Skin epidermis (tissue), 12 donors: ENCODE data around the gene PEX26.
A peak's percentile ranks its signal among the peaks of the same experiment; 100 is the strongest.
"Not testable (repeated sequence)": the region's sequence is repeated elsewhere in the genome, so short reads cannot be mapped to it uniquely, and the experiment has no call there.

Experiments used
- H3K27ac ChIP-seq, 21 experiments: fragments of 200-600 bp; sonication (generic) in 11 of 21; one replicate each; pipeline ENCODE4 v1.5.0; 2020; ENCODE audit warnings: mild to moderate bottlenecking in 3 of 21, inconsistent platforms in 2 of 21, moderate library complexity in 2 of 21
- H3K4me3 ChIP-seq, 7 experiments: fragments of 200-600 bp; sonication (generic) in 2 of 7; one replicate each; pipeline ENCODE4 v1.5.0; 2020; ENCODE audit warnings: inconsistent platforms in 2 of 7, mild to moderate bottlenecking in 2 of 7, moderate library complexity in 1 of 7

Gene PEX26

DNA sequence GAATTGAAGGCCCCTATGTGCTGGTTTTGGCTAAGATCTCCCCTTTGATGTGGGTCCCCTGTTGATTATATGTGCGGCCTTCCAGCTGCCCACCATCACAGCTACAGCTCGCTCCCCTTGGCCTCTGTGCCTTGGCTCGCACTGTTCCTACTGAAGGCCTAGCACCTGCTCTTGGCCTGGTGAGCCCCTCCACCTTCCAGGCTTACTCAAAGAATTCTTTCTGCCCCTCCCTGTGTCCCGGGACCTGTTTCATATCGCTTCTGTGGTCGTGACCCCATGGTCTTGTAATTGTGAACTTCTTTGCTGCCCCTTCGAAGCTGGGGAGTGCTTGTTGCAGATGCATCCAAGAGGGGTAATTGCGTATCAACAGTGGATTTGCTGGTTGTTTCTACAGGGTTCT, 12.5 kb downstream of the PEX26 start:
- Histone ChIP-seq H3K4me3 (no peak overlapping the region), H3K27ac (peak overlapping the region in 2 of 21 experiments; percentile 10 to 87)

- H3K4me3 ChIP-seq, result peak overlapping the region in 2 of 7 experiments; percentile 4 to 32
- peak overlapping the region in 19 of 21 experiments; percentile 68 to 89 (median 83) for H3K27ac ChIP-seq
Measured at GRCh38 chr22:18091478-18091877, 13.7 kb downstream of the PEX26 start.

GRCh38 chr22:18091916-18092526, 14.2 kb downstream of the PEX26 start:
- peak overlapping the region in 19 of 21 experiments; percentile 68 to 89 (median 83) for H3K27ac ChIP-seq
- peak overlapping the region in 3 of 7 experiments; percentile 4 to 32 (median 18) for H3K4me3 ChIP-seq

GRCh38 chr22:18093661-18094060, 15.9 kb downstream of the PEX26 start:
- Histone ChIP-seq H3K27ac (no peak overlapping the region), H3K4me3 (no peak overlapping the region)

DNA sequence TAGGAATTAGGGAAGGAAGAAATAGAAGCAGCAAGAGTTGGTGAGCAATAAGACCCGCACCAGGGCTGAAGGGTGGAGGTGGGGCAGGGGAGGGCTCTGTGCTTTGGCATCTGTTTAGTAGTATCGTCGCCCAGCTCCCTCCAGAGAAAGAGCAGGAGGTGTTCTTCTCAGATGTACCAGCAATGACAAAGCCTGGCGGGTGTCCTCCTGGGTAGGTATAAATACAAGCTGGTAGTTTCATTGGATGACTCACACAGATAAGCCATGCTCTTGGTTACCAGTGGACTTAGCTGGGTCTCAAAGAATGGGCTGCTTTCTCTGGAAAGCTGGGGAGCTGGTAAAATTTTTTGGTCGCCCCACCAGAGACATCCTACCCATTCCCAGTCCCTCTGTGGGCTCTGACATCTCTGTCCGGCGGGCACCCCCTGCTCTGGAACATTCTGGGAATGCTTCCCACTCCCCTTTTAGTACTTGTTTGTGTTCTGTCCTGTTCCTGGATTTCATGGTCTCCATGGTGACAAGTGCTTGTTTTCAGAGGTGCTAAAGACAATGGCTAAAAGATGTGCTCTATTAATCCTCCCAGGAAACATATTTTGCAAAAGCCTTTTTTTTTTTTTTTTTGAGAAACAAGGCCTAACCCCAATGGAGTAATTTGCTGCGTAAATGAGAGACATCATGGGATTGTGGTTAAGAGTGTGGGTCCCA, 17.5 kb downstream of the PEX26 start:
- no peak overlapping the region for H3K4me3 ChIP-seq
- H3K27ac ChIP-seq, result no peak overlapping the region

DNA sequence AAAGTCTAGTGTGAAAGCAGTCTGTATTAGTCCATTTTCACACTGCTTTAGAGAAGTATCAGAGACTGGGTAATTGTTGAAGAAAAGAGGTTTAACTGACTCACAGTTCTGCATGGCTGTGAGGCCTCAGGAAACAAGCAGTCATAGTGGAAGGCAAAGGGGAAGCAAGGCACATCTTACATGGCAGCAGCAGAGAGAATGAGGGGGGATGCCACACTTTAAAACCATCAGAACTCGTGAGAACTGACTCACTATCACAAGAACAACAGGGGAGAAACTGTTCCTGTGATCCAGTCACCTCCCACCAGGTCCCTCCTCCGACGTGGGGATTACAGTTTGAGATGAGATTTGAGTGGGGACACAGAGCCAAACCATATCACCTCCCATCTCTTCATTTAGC, 19.0 kb downstream of the PEX26 start:
- H3K27ac ChIP-seq, result no peak overlapping the region
- H3K4me3 ChIP-seq, result no peak overlapping the region

- H3K4me3 ChIP-seq, result no peak overlapping the region
- no peak overlapping the region for H3K27ac ChIP-seq
Measured at GRCh38 chr22:18100781-18101180, 23.0 kb downstream of the PEX26 start.

DNA sequence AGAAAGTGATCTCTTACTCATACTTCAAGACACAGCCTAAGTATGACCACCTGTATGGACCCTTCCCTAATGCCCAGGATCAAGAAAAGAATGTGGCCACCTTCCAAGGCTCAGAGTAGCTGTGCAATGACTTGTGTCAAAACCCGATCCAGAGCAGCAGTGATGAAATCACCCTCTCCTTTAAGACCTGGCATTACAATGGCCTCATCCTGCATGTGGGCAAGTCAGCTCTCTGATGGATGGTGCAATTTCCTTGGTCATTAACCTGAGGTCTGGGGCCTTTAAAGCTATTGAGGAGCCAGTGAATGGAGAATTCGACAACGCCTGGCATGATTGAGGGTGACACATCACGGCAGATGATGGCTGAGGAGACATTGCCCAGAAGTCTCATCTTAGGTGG, 23.7 kb downstream of the PEX26 start:
- H3K4me3 ChIP-seq, result no peak overlapping the region
- H3K27ac ChIP-seq, result no peak overlapping the region

- no peak overlapping the region for H3K27ac ChIP-seq
- H3K4me3 ChIP-seq, result no peak overlapping the region
Measured at GRCh38 chr22:18103527-18104269, 25.9 kb downstream of the PEX26 start.

DNA sequence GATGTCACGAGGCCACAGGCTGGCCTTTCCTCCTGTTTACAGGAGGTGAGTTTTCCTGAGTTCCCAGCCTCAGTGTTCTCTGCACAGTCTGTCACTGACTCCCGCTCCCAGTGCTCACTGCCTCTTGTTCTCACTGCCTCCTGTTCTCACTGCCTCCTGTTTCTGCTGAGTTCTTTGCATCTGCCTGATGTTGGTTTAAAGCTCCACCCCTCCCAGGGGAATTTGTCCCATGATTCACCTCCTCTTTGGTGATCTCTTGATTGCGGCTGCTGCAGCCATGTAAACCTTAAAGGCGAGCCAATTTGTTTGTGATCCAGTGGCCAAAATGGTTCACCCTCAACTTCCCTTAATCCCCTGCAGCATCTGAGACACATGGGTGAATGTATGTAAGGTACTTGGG, 26.8 kb downstream of the PEX26 start:
- H3K4me3 ChIP-seq, result no peak overlapping the region
- H3K27ac ChIP-seq, result no peak overlapping the region

DNA sequence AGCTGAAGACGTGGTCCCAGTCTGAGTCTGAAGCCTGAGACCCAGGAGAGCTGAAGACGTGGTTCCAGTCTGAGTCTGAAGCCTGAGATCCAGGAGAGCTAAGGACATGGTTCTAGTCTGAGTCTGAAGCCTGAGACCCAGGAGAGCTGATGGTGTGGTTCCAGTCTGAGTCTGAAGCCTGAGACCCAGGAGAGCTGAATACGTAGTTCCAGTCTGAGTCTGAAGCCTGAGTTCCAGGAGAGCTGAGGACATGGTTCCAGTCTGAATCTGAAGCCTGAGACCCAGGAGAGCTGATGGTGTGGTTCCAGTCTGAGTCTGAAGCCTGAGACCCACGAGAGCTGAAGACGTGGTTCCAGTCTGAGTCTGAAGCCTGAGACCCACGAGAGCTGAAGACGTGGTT, 28.2 kb downstream of the PEX26 start:
- H3K27ac ChIP-seq, result not testable (repeated sequence)

DNA sequence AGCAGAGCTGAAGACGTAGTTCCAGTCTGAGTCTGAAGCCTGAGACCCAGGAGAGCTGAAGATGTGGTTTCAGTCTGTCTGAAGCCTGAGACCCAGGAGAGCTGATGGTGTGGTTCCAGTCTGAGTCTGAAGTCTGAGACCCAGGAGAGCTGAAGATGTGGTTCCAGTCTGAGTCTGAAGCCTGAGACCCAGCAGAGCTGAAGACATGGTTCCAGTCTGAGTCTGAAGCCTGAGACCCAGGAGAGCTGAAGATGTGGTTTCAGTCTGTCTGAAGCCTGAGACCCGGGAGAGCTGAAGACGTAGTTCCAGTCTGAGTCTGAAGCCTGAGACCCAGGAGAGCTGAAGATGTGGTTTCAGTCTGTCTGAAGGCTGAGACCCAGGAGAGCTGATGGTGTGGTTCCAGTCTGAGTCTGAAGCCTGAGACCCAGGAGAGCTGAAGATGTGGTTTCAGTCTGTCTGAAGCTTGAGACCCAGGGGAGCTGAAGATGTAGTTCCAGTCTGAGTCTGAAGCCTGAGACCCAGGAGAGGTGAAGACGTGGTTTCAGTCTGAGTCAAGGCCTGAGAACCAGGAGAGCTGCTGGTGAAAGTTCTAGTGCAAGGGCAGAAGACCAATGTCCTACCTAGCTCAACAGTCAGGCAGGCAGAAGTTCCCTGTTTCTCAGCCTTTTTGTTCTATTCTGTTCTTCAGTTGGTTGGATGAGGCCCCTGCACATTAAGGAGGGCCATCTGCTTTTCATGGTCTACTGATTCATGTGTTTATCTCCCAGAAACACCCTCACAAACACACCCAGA, 29.0 kb downstream of the PEX26 start:
- H3K4me3 ChIP-seq, H3K27ac ChIP-seq: not testable (repeated sequence)

More for the DNA sequence above, 28.2 kb downstream of the PEX26 start:
- H3K4me3 ChIP-seq, result not testable (repeated sequence)

GRCh38 chr22:18108187-18108586, 30.4 kb downstream of the PEX26 start:
- no peak overlapping the region for H3K27ac ChIP-seq
- no peak overlapping the region for H3K4me3 ChIP-seq

DNA sequence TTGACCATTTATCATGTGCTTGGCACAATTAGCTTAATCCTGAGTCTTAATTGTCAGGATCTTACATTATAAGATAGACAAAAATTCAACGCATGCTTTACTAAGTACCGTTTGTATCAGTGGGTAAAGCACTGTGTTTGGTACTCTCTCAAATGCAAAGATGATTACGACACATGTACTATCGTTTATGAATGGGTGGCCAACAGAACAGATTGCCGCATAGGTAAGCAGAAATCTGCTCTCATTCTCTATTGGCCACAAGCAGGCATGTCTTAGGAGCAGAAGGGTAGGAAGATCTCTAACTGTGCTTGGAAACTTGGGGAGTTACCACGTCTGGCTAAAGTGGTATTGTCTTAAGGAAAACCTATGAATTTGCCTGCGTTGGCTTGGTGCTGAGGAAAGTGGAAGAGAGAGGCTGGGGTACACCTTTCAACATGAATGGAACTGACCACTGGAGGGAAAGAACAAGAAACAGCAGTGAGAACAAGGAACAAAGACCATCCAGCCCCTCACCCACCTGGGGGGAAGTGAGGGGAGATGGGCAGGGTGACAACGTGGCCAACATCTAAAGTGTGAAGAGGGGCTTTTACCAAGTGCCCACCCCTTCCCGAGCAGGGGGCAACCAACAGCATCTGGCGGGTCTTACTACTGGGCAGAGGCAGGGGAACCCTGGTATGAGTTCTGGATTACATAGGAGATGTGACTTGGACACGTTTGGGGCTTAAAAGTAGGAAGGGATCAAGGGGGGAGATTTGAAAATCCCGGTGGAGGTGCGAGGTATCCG, 31.8 kb downstream of the PEX26 start:
- H3K27ac ChIP-seq, result no peak overlapping the region

DNA sequence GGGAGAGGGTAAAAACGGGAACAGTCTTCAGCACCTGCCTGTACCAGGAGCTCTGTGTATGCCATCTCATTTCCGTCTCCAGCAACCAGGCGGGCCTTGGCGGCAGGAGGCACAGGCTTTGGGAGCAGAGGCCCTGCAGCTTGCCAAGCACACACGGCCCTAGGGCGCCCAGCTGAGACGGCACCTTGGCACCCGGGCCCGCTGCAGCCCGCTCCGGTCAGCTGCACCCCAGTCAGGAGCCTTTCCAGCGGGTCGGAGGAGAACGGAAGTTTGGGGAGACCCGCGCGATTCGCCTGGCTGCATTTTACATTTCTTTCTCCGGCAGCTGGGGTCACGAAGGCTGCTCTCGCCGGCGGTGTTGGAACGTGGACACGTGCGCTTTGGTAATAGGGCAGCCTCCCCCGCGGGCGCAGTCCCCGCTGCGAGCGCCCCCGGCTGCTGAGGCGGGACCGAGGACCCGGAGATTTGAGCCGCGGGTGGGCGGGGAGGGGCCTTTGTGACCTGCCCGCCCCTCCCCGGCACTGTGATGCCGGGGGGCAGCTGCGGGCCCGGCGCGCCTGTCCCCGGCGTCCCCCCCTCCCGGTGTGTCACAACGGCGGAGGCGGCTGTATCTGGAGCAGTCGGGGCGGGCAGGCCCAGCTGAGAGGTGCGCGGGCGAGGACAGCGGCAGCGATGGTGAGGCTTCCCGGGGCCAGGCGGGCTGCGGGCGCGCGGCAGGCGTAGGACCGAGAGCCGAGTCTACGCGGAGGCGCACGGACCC, 32.6 kb downstream of the PEX26 start, which contains the start of gene TUBA8:
Gene TUBA8, plus strand, starts transcription at position 616 of the 760 bp plus-strand sequence. Its CDS starts 57 bp downstream, at position 673.
- Histone ChIP-seq H3K27ac (peak within 1 kb of the TSS in 3 of 21 experiments; percentile 10 to 57 (median 44)), H3K4me3 (peak within 1 kb of the TSS; percentile 22 to 49 (median 31))

More for the DNA sequence above, 31.8 kb downstream of the PEX26 start:
- peak overlapping the region in 3 of 7 experiments; percentile 28 to 42 (median 38) for H3K4me3 ChIP-seq

DNA sequence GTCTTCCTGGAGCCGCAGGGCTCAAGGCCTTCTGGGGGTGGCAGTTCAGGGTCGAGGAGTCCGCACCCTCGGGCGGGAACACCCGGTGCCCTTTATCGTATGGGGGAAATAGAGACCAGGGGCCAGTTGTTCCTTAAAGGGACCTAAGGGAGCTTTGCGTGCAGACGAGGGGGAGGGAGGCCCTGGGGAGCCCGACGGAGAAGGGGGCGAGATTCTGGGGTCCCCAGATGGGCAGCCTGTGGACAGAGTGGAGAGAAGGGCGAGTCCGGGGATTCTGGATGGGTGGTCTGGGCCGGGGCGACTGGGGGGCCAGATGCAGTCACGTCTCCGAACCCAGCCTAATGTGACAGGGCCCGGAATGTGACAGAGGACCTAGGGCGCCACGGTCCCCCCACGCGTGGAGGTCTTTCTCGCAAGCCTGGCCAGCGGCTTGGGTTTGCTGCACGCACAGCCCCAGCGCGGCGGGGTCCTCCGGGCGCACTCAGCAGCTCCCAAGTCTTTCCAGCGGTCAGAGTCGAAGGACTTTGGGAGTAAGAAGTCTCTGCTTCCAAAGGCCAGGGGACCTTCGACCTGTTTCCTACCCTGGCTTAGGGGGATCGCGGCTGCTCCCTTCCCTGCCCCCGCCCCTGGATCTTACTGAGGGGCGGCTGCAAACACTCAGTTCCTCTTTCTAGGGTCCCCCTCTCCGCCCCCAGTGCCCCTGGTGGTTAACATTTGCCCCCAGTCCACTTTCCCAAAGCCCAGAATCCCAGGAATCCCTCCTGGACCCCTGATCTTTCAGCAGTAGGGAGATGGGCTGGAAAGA, 33.4 kb downstream of the PEX26 start:
- H3K4me3 ChIP-seq, result peak overlapping the region; percentile 22 to 49 (median 31)
- peak overlapping the region in 1 of 21 experiments; percentile 10 for H3K27ac ChIP-seq

- no peak overlapping the region for H3K27ac ChIP-seq
- H3K4me3 ChIP-seq, result peak overlapping the region in 2 of 7 experiments; percentile 28 to 49
Measured at GRCh38 chr22:18111759-18112330, 34.1 kb downstream of the PEX26 start.
